Stimulated activated naive CD4-positive, alpha-beta T cell (primary cell): ENCODE data around the gene LYRM2.
A peak's percentile ranks its signal among the peaks of the same experiment; 100 is the strongest.
"Not testable (repeated sequence)": the region's sequence is repeated elsewhere in the genome, so short reads cannot be mapped to it uniquely, and the experiment has no call there.

Experiments
- DNase-seq, 6 experiments: peaks; one replicate each; lab custom pipeline; 2025; lab: John Stamatoyannopoulos, UW

The LYRM2 gene

DNA sequence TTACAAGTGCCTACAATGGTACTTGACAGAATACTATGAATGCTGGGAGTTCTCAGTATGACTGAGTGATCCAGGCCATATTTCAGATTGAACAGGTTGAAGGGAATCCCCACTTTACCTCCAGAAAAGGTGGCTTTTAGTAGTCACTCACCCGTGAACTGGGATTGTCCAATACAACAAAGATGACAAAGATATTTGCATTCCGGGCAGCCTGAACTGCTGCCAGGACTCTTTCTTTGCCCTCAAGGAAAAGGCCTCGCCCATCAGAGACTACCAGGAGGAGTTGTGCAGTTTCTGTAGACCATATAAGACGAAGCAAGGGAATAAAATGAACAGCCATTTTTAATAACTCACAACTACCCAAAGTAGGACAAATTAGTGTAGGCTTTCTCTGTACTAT lies 6.3 kb upstream of the LYRM2 start:
- no peak for DNase-seq

- DNase-seq = no peak
Measured at GRCh38 chr6:89643406-89643805, 4.9 kb upstream of the LYRM2 start.

DNA sequence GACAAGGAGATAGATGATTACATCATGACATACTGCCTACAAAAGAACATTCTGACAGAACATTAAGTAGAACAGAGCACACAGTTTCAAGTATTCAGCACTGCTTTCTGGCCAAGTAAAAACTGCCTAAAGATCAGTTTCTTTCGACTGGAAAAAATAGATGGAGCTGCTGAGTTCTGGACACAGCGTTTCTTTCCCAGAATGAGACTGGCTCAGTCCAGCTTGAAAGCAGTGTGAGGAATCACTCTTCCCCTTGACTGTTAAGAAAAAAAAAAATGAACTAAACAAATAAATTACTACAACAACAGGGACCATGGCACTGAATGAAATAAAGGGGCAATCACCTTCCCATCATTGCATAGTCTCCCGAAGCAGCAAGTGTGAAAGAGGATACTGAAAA lies 4.4 kb upstream of the LYRM2 start:
- DNase-seq = no peak

GRCh38 chr6:89641581-89641980 lies 3.0 kb upstream of the LYRM2 start:
- not testable (repeated sequence) for DNase-seq

DNA sequence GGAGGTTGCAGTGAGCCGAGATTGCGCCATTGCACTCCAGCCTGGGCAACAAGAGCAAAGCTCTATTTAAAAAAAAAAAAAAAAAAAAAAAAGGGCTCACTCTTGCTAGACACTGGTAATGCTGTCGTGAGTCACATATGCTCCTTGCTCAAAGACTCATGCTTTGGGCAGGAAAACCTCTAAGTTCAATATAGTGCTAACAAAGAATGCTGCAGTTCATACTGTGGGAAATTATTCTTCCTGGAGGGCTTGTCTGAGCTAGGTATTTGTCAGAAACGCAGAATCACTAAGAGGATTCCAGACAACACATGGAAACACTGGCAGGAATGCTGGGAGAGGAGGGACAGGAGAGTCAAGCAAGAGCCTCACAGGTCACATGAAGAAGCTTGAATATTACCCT lies 2.3 kb upstream of the LYRM2 start:
- no peak for DNase-seq

- DNase-seq = no peak
Measured at GRCh38 chr6:89637960-89638319, 607 bp downstream of the LYRM2 start.

DNA sequence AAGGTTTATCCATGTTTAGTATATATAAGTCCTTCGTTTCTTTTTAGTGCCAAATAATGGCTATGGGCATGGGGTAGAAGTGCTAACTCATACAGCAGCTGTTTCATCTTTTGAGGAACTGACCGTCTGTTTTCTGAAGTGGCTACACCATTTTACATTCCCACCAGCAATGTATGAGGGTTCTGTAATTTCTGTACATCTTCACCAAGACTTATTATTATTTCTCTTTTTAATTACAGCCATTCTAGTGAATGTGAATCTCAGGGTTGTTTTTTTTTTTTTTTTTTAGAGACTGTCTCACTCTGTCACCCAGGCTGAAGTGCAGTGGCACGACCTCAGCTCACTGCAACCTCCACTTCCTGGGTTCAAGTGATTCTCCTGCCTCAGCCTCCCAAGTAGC lies 2.1 kb downstream of the LYRM2 start:
- DNase-seq = not testable (repeated sequence)

GRCh38 chr6:89630488-89630887 lies 8.1 kb downstream of the LYRM2 start:
- no peak for DNase-seq

- no peak for DNase-seq
Measured at GRCh38 chr6:89623749-89624148, 14.8 kb downstream of the LYRM2 start.

GRCh38 chr6:89619567-89619966 lies 19.0 kb downstream of the LYRM2 start:
- DNase-seq = no peak

DNA sequence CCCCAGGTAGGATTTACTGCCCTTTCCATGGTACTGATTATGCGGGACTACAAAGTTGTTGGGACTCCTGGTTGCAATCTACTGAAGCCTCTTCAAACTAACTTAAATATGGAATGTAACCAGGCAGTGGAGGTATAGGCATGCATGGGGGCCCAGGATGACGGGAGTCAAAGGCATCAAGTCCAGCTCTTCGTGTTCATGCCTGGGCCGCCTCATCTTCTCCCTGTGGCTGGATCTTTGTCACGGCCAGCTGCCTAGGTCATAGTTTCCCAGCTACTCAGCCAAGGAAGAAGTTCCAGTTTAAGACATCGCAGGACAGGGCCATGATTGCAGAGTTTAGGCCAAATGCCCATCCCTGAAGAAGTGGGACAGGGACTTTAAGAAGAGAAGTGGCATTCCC lies 20.5 kb downstream of the LYRM2 start:
- DNase-seq = no peak

DNA sequence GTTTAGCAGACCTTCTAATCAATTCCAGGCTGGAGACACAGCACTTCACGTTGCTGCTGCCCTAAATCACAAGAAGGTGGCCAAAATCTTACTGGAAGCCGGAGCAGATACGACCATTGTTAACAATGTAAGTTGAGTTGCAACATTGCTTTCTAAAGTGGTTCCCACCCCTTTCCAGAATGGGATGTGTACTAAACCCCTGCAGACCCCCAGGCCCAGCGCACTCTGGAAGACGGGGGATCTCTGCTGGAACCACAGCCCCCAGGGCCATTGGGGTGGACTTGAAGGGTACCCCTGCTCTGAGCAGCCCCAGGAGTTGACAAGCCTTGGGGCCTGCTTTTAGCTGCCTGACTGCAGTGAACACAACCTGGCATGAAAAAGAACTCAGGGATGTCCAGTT lies 22.0 kb downstream of the LYRM2 start:
- no peak for DNase-seq

GRCh38 chr6:89615882-89616281 lies 22.7 kb downstream of the LYRM2 start:
- no peak for DNase-seq

DNA sequence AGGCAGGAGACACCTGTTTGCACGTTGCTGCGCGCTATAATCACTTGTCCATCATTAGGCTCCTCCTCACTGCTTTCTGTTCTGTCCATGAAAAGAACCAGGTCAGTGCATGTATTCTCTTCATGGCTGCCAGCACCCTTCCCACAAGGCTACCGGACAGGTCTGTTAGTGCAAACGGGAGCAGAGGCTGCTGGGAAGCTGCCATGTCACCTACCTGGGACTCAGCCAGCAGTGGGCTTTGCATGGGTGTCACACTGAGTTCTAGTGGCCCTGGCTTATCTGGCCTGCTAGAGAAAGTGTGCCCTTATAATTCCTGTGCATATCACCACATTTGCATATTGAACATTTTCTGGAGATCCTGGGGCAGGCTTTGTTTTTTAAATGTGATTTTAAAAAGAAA lies 24.8 kb downstream of the LYRM2 start:
- no peak for DNase-seq

DNA sequence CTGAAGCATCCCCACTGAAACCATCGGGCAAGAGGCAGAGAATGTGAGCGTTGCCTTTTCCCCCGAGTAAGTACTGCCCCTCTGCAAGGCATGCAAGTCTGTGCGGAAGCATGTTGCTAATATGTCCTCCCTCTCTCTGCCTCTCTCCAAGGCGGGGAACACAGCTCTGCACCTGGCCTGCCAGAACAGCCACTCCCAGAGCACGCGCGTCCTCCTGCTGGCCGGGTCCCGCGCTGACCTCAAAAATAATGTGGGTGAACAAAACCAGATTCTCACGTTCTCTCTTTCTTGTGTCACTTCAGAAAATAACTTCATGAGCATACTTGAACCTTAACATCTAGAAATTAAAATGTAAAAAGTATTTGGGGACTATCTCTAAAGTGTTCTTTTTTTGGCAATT lies 26.4 kb downstream of the LYRM2 start:
- no peak for DNase-seq

DNA sequence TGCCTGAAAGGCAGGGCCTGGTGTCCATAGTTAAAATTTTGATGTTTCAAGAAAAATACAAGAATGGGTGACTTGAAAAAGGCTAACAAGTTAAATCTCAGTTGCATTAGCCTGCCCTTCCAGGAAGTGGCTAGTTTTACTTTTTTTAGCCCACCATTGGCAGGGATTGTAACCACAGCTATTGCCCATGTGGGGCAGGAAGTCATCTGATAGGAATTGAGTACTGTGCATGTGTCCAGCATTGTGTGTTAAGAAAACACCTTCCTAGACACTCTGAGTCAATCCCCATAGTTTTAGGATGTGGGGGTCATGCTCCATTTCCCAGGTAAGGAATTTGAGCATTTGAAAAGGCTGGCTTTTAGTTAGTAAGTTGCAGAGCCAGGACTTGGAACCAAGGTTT lies 26.9 kb downstream of the LYRM2 start:
- DNase-seq = no peak

DNA sequence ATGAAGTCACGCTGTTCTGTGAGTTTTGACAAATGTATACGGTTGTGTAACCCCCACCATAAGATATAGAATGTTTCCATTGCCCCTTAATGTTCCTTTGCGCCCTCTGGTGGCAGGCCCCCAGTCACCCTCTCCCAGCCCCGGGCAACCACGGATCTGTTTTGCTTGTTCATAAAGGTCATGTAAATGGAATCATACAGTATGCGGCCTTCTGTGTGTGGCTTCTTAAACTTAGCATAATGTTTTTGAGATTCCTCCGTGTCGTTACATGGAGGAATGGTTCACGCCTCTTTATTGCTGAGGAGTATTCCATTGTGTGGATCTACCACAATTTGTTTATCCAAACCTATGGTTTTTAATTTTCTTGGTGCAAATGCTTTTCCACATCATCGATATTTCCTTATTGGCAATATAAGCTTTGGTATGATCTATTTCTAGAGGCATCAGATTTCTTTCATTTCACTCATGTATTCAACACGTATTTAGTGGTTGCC lies 28.4 kb downstream of the LYRM2 start:
- DNase-seq = peak; percentile 48 to 76 (median 60)

GRCh38 chr6:89605861-89606260 lies 32.7 kb downstream of the LYRM2 start:
- no peak for DNase-seq

DNA sequence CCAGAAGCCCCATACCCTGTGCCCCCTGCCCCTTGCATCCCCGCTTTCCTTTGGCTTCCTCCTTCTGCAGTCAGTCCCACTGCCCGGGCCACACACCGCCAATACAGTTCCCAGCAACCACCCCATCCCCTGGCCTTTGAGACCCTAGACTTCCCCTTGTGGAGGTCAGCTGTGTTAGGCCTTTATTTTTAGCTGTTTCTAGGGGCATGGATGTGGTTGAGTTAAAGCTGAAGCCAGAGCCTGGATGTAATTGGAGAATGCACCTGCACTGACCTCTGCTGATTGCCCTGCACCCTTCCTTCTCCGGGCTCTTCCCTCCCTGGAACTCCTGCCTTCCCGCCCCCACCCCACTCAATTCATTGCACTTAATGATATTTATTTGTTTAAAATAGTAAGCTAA lies 33.9 kb downstream of the LYRM2 start:
- no peak for DNase-seq

DNA sequence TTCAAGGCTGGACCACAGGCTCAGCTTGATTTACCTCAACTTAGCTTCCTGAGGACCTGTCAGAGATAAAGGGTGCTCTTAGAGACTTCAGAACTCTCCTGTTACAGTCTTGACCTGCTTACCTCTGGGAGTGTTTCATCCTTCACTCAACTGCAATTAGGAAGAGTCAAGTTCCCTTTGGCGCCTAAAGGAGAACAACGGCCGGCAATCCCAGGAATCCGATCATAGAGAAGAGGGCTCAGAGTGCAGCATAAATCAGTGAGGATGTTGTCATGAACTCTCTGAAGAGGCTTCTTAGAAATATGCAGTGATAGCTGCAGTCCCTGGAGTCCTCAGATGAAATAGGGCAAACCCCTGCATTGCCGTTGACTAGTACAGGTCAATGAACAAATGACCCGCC lies 36.4 kb downstream of the LYRM2 start:
- DNase-seq = no peak

- no peak for DNase-seq
Measured at GRCh38 chr6:89599727-89600126, 38.8 kb downstream of the LYRM2 start.

- DNase-seq = no peak
Measured at GRCh38 chr6:89597988-89598387, 40.6 kb downstream of the LYRM2 start.

- no peak for DNase-seq
Measured at GRCh38 chr6:89597372-89597771, 41.2 kb downstream of the LYRM2 start.

DNA sequence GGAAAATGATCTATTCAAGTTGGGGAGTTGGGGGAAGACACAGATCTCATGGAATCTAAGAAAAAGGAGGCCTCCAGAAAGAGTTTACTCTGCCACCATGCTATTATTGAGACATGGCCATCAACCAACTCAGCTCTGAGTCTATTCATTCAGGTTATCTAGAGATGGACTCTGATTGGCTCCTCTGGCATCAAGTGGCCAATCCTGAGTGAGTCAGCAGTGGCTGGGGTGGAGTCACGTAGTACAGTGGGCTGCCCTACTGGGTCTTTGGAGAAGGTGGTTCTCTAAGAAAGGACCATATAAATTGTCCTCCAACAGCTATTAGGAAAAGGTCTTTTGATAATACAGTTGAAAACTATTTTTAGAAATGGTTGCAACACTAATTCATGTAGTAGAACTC lies 42.1 kb downstream of the LYRM2 start:
- DNase-seq = no peak

GRCh38 chr6:89596056-89596455 lies 42.5 kb downstream of the LYRM2 start:
- peak in 1 of 6 experiments; percentile 9 for DNase-seq
